HUES6 (cell line): ENCODE data around the gene CYP19A1.

Experiments
- H3K27ac ChIP-seq: 2 replicates; pipeline ENCODE4 v1.7.0; 2013; ENCODE audit warnings: low read depth, mild to moderate bottlenecking, low read length, inconsistent platforms
- H3K27me3 ChIP-seq: 2 replicates; pipeline ENCODE4 v1.6.1; 2013; ENCODE audit warnings: low read length; ENCODE audit not compliant: control insufficient read depth, insufficient read depth
- H3K36me3 ChIP-seq: 2 replicates; pipeline ENCODE4 v1.6.1; 2013; ENCODE audit warnings: low read length; ENCODE audit not compliant: control insufficient read depth, insufficient read depth
- H3K4me1 ChIP-seq: 2 replicates; pipeline ENCODE4 v1.6.1; 2013; ENCODE audit warnings: low read length; ENCODE audit not compliant: control insufficient read depth, insufficient read depth
- H3K4me3 ChIP-seq: 2 replicates; pipeline ENCODE4 v1.5.1; 2013; ENCODE audit warnings: low read depth, low read length
- H3K9ac ChIP-seq: one replicate; pipeline ENCODE4 v1.6.1; 2013; ENCODE audit warnings: mild to moderate bottlenecking, low read length
- H3K9me3 ChIP-seq: 2 replicates; pipeline ENCODE4 v1.6.1; 2013; ENCODE audit warnings: low read depth, low read length; ENCODE audit not compliant: control insufficient read depth, insufficient read depth

The CYP19A1 gene

GRCh38 chr15:51359981-51360380 lies 21.6 kb upstream of the CYP19A1 start:
- Histone ChIP-seq H3K4me3 (no peak overlapping the region), H3K9me3 (no peaks in the 10 kb centered on the region), H3K27ac (no peak overlapping the region), H3K4me1 (no peaks in the 10 kb centered on the region), H3K27me3 (no peaks in the 10 kb centered on the region), H3K36me3 (no peaks in the 10 kb centered on the region), H3K9ac (no peak overlapping the region)

DNA sequence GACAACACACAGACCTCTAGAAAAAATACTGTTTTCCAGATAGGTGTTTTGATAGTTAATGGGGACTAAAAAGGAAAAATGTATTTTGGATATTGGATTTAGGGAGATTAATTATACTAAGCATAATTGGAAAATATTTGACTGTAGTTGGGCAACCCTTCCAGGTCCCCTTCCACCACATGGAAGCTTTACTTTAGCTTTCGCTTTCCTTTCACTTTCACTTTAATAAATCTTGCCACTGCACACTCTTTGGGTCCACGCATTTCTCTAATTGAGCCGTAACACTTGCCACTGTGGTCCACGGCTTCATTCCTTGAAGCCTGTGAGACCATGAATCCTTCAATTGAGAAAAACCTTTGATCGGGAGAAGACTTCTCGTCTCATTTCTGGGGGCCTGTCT lies 18.6 kb upstream of the CYP19A1 start:
- Histone ChIP-seq H3K4me3 (no peak overlapping the region), H3K36me3 (no peaks in the 10 kb centered on the region), H3K27ac (no peak overlapping the region), H3K27me3 (no peaks in the 10 kb centered on the region), H3K9me3 (no peaks in the 10 kb centered on the region), H3K4me1 (no peaks in the 10 kb centered on the region), H3K9ac (no peak overlapping the region)

DNA sequence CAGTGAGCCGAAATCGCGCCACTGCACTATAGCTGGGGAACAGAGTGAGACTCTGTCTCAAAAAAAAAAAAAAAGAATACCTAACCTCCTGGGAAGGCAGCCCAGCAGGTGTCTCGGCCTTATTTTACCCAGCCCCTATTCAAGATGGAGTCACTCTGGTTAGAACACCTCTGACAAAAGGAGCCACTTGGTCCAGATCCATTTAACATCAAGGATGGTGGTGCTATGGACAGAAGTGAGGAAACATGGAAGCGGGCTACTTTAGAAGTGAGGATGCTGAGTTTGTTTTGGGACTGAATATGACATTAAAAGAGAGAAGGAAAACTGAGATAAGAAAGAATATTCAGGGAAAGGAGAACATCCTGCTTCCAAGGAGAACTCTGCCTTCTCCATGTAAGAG lies 17.8 kb upstream of the CYP19A1 start:
- Histone ChIP-seq H3K4me1 (no peaks in the 10 kb centered on the region), H3K27ac (no peak overlapping the region), H3K9ac (no peak overlapping the region), H3K36me3 (no peaks in the 10 kb centered on the region), H3K9me3 (no peaks in the 10 kb centered on the region), H3K27me3 (peaks cover 4% of the 10 kb centered on the region; the same call in 1 of the 2 replicates), H3K4me3 (no peak overlapping the region)

- H3K4me3 ChIP-seq = no peak overlapping the region
- no peaks in the 10 kb centered on the region for H3K9me3 ChIP-seq
- H3K36me3 ChIP-seq = no peaks in the 10 kb centered on the region
- no peak overlapping the region for H3K9ac ChIP-seq
- H3K27ac ChIP-seq = no peak overlapping the region
- H3K27me3 ChIP-seq = peaks cover 4% of the 10 kb centered on the region; the same call in 1 of the 2 replicates
- H3K4me1 ChIP-seq = no peaks in the 10 kb centered on the region
These were observed 16.7 kb upstream of the CYP19A1 start for GRCh38 chr15:51355096-51355495.

DNA sequence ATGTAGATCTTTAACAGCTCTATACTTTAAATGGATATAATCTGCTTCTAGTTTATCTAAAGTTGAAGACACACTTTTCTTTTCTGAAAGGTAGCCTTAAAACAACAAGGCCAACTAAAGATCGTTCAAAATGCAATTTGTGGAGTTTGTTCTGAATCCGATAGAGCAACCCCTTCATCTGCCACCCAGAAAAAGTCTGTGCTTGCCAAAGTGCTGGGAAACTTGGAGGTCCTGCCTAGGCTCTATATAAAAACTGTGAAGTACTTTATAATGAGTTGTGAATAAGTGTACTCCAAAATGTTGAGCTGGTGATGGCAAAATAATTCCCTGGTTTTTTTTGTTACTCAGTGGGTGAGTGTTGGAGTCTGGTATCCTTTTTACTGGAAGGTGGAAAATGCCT lies 15.6 kb upstream of the CYP19A1 start:
- no peak overlapping the region for H3K4me3 ChIP-seq
- no peaks in the 10 kb centered on the region for H3K4me1 ChIP-seq
- H3K27me3 ChIP-seq = peaks cover 4% of the 10 kb centered on the region; the same call in 1 of the 2 replicates
- H3K9ac ChIP-seq = no peak overlapping the region
- no peaks in the 10 kb centered on the region for H3K36me3 ChIP-seq
- H3K27ac ChIP-seq = no peak overlapping the region
- H3K9me3 ChIP-seq = no peaks in the 10 kb centered on the region

- no peak overlapping the region for H3K9ac ChIP-seq
- H3K36me3 ChIP-seq = no peaks in the 10 kb centered on the region
- H3K27ac ChIP-seq = no peak overlapping the region
- H3K27me3 ChIP-seq = peaks cover 4% of the 10 kb centered on the region; the same call in 1 of the 2 replicates
- H3K9me3 ChIP-seq = no peaks in the 10 kb centered on the region
- H3K4me1 ChIP-seq = no peaks in the 10 kb centered on the region
- H3K4me3 ChIP-seq = no peak overlapping the region
These were observed 12.3 kb upstream of the CYP19A1 start for GRCh38 chr15:51350723-51351122.

DNA sequence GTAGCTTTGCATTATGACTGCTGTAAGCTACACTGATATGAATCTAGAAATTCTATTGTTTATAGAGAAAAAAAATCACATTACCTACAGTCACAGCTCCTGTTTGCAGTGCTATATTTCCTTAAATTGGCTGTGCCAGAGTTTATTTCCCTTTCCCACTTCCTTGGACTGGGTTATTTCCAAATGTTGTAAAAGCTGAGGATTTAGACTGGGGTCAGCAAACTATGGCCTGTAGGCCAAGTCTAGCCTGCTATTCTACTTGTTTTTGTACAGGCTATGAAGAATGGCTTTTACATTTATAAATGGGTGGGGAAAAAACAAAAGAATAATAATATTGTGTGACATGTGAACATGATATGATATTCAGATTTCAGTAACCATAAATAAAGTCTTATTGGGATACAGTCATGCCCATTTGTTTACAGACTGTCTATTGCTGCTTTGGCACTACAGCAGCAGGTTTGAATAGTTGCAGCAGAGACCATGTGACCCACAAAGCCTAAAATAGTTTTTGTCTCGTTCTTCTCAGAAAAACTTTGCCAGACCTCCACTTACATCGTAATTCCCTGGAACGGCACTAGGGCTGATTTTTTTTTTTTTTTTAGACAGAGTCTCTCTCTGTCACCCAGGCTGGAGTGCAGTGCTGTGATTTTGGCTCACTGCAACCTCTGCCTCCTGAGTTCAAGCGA lies 10.9 kb upstream of the CYP19A1 start:
- Histone ChIP-seq H3K9me3 (no peaks in the 10 kb centered on the region), H3K27ac (no peak overlapping the region), H3K27me3 (peaks cover 14% of the 10 kb centered on the region), H3K4me3 (no peak overlapping the region), H3K4me1 (no peaks in the 10 kb centered on the region), H3K9ac (no peak overlapping the region), H3K36me3 (no peaks in the 10 kb centered on the region)

DNA sequence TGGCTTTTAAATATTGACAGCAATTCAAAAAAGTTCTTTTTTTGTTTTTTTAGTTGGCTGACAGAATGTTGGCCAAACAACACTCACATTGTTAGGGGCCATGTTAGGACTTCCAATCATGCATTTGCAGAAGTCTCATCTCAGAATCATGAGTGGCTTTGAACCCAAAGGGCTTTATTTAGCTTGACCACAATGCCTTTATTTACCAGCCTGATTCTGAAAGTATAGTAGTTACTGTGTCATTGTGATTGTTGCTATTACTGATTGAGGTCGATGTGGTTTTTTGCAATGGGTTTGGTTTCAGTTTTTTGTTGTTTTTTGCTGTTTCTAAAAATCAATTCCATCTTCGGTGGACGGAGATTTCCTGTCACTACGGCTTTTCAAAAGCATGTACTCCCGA lies 10.3 kb upstream of the CYP19A1 start:
- H3K9ac ChIP-seq = no peak overlapping the region
- H3K36me3 ChIP-seq = no peaks in the 10 kb centered on the region
- H3K4me3 ChIP-seq = no peak overlapping the region
- H3K4me1 ChIP-seq = no peaks in the 10 kb centered on the region
- H3K9me3 ChIP-seq = no peaks in the 10 kb centered on the region
- no peak overlapping the region for H3K27ac ChIP-seq
- H3K27me3 ChIP-seq = peaks cover 19% of the 10 kb centered on the region

DNA sequence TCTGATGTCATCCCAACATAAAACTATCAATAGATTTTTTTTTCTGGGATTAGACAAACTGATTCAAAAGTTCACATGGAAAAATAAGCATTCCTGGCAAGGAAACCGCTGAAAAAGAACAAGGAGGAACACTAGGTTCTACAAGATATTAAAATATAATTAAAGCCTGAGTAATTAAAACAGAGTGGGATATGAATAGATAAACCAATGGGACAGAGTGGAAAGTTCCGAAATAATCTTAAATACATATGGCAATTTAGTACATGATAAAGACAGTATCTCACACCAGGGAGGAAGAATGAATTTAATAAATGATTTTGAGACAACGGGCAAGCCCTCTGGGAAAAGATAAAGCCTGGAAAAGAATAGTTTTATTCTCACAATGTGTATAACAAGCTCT lies 7.7 kb upstream of the CYP19A1 start:
- no peak overlapping the region for H3K27ac ChIP-seq
- H3K4me1 ChIP-seq = peaks cover 8% of the 10 kb centered on the region; the same call in 1 of the 2 replicates
- no peak overlapping the region for H3K9ac ChIP-seq
- no peaks in the 10 kb centered on the region for H3K9me3 ChIP-seq
- peaks cover 41% of the 10 kb centered on the region for H3K27me3 ChIP-seq
- no peaks in the 10 kb centered on the region for H3K36me3 ChIP-seq
- H3K4me3 ChIP-seq = no peak overlapping the region

DNA sequence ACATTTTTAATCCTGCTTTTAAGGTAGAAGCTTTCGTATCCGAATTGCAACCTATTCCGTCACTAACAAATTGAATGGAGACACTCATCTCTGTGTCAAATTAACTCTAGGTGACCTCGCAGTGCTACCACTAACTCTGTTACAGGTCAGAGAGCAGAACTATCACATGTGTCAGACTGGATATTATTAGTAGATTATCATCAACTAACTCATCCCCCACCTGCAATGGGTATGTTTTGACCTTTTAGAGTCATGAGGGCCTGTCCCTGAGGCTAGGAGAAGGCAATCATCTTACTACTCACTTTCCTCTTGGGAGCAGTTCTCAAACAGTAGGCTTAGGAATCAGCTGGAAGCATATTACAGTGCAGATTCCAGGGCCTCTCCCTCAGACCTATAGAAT lies 5.1 kb upstream of the CYP19A1 start:
- Histone ChIP-seq H3K9ac (no peak overlapping the region), H3K27me3 (peaks cover 66% of the 10 kb centered on the region), H3K4me3 (no peak overlapping the region), H3K4me1 (peaks cover 8% of the 10 kb centered on the region; the same call in 1 of the 2 replicates), H3K27ac (no peak overlapping the region), H3K9me3 (no peaks in the 10 kb centered on the region), H3K36me3 (no peaks in the 10 kb centered on the region)

GRCh38 chr15:51342227-51342999 lies 4.0 kb upstream of the CYP19A1 start:
- H3K36me3 ChIP-seq = no peaks in the 10 kb centered on the region
- H3K27me3 ChIP-seq = peaks cover 73% of the 10 kb centered on the region
- no peak overlapping the region for H3K9ac ChIP-seq
- no peaks in the 10 kb centered on the region for H3K9me3 ChIP-seq
- peaks cover 8% of the 10 kb centered on the region; the same call in 1 of the 2 replicates for H3K4me1 ChIP-seq
- no peak overlapping the region for H3K27ac ChIP-seq
- H3K4me3 ChIP-seq = peak overlapping the region; percentile 61
